ENCODE measurements around the gene ARMC6. TPM values are rescaled to one million over a fixed set of nuclear protein-coding genes. Genes with fewer than 3 reads are reported as not detected.

ARMC6 gene
- total and polyA plus RNA-seq, 2 of the 13 experiments (the other 11 are each of a cell fraction or from before 2014, with no cell fraction given): 16.2 to 36.8 TPM

DNA sequence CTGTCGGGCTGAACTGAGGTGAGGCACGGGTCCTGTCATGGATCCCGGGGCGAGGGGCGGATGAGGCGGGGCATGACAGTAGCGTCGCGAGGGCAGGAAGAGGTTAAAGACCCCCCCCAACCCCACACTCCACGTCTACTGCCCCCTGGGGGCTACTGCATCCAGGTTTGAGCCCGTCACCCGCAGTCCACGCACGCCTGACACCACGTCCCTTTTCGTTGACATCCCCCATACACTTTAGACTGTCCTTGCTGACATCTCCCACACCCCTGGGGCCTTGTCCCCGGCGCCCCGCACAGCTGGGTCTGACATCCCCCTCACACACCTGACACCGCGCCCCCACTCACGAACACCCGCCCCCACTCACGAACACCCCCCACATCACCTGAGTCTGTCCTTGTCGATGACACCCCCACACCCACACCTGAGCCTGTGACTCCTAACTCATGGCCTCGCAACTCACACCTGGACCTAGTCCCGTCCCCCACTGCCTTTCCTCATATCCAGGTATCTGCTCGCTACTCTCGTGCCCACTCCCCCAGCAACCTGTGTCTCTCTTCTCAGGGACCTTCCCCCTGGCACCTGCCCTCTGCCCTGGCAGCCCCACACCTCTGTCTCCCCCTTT, 30.8 kb downstream of the ARMC6 start (continued):
- TF ChIP-seq, protein P1, sequence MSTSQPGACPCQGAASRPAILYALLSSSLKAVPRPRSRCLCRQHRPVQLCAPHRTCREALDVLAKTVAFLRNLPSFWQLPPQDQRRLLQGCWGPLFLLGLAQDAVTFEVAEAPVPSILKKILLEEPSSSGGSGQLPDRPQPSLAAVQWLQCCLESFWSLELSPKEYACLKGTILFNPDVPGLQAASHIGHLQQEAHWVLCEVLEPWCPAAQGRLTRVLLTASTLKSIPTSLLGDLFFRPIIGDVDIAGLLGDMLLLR (CRISPR knock-in tag; IDR thresholded peaks at IDR 0.05): peak; percentile 63; the same call in 1 of the 2 replicates
- TF ChIP-seq RBFOX2 (IDR thresholded peaks at IDR 0.05; ENCODE audit: low read depth, low read length): no peak
- TF ChIP-seq KAT2B (IDR thresholded peaks at IDR 0.05; ENCODE audit: borderline replicate concordance, low read depth, low read length): no peak
- TF ChIP-seq, protein P2, sequence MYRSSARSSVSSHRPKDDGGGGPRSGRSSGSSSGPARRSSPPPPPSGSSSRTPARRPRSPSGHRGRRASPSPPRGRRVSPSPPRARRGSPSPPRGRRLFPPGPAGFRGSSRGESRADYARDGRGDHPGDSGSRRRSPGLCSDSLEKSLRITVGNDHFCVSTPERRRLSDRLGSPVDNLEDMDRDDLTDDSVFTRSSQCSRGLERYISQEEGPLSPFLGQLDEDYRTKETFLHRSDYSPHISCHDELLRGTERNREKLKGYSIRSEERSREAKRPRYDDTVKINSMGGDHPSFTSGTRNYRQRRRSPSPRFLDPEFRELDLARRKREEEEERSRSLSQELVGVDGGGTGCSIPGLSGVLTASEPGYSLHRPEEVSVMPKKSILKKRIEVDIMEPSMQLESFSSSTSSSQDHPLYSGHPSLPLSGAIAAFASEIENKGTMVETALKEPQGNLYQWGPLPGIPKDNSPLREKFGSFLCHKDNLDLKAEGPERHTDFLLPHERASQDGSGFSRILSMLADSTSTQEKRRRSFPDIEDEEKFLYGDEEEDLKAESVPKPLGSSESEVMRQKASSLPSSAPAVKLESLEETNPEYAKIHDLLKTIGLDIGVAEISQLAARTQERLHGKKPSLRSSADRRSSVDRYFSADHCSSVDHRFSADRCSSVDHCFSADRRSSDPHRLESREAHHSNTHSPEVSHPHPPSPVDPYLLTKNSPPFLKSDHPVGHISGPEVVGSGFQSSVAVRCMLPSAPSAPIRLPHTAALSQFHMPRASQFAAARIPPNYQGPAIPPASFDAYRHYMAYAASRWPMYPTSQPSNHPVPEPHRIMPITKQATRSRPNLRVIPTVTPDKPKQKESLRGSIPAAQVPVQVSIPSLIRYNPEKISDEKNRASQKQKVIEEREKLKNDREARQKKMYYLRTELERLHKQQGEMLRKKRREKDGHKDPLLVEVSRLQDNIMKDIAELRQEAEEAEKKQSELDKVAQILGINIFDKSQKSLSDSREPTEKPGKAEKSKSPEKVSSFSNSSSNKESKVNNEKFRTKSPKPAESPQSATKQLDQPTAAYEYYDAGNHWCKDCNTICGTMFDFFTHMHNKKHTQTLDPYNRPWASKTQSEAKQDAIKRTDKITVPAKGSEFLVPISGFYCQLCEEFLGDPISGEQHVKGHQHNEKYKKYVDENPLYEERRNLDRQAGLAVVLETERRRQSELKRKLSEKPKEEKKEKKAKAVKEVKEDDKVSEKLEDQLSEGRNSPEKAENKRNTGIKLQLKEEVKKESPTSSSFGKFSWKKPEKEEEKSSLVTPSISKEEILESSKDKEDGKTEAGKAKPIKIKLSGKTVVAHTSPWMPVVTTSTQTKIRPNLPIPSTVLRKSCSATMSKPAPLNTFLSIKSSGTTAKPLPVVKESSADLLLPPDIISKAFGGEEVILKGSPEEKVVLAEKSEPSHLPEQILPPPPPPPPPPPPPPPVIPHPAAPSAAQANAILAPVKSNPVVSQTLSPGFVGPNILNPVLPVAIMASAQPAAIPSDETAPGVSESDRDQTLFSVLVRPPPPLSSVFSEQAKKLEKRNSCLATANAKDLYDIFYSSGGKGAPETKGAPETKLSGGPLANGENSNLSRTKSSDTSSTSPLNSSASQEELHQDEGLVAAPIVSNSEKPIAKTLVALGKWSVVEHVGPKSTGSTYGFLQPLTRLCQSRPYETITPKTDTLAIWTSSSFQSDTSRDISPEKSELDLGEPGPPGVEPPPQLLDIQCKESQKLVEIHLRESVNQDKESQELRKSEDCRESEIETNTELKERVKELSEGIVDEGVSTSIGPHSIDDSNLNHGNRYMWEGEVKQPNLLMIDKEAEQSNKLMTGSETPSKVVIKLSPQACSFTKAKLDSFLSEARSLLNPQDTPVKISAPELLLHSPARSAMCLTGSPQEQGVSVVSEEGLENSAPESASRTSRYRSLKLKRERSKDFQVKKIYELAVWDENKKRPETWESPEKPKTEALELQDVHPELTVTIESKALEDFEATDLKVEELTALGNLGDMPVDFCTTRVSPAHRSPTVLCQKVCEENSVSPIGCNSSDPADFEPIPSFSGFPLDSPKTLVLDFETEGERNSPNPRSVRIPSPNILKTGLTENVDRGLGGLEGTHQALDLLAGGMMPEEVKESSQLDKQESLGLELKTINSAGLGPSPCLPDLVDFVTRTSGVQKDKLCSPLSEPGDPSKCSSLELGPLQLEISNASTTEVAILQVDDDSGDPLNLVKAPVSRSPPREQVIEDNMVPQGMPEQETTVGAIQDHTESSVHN (CRISPR knock-in tag; IDR thresholded peaks at IDR 0.05): no peak
- TF ChIP-seq, protein P3, sequence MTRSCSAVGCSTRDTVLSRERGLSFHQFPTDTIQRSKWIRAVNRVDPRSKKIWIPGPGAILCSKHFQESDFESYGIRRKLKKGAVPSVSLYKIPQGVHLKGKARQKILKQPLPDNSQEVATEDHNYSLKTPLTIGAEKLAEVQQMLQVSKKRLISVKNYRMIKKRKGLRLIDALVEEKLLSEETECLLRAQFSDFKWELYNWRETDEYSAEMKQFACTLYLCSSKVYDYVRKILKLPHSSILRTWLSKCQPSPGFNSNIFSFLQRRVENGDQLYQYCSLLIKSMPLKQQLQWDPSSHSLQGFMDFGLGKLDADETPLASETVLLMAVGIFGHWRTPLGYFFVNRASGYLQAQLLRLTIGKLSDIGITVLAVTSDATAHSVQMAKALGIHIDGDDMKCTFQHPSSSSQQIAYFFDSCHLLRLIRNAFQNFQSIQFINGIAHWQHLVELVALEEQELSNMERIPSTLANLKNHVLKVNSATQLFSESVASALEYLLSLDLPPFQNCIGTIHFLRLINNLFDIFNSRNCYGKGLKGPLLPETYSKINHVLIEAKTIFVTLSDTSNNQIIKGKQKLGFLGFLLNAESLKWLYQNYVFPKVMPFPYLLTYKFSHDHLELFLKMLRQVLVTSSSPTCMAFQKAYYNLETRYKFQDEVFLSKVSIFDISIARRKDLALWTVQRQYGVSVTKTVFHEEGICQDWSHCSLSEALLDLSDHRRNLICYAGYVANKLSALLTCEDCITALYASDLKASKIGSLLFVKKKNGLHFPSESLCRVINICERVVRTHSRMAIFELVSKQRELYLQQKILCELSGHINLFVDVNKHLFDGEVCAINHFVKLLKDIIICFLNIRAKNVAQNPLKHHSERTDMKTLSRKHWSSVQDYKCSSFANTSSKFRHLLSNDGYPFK (CRISPR knock-in tag; IDR thresholded peaks at IDR 0.05; ENCODE audit: borderline replicate concordance): no peak
- no peak for TF ChIP-seq AKAP8 (CRISPR knock-in tag; IDR thresholded peaks at IDR 0.05)
- TF ChIP-seq ZNF644 (CRISPR knock-in tag; IDR thresholded peaks at IDR 0.05; ENCODE audit: low read depth): no peak
- TF ChIP-seq MYC (CRISPR knock-in tag; IDR thresholded peaks at IDR 0.05; ENCODE audit: borderline replicate concordance): peak; percentile 56; the same call in 1 of the 2 replicates
- TF ChIP-seq RBM39 (IDR thresholded peaks at IDR 0.05; ENCODE audit: low read depth, low read length, poor library complexity, severe bottlenecking): no peak
- TF ChIP-seq, protein P4, sequence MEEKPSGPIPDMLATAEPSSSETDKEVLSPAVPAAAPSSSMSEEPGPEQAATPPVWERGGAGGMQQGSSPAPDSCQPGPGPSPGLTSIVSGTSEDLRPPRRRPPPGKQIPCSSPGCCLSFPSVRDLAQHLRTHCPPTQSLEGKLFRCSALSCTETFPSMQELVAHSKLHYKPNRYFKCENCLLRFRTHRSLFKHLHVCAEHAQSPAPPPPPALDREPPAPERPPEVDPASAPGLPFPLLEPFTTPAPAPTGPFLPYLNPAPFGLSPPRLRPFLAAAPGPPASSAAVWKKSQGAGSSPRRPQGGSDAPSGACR (CRISPR knock-in tag; IDR thresholded peaks at IDR 0.05): no peak
- TF ChIP-seq, protein P5, sequence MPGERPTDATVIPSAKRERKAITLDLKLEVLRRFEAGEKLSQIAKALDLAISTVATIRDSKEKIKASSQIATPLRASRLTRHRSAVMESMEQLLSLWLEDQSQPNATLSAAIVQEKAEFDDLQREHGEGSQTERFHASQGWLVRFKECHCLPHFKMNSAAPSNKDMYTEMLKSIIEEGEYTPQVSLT (CRISPR knock-in tag; IDR thresholded peaks at IDR 0.05; ENCODE audit: borderline replicate concordance, low read depth): no peak
- no peak for TF ChIP-seq ZNF12 (CRISPR knock-in tag; IDR thresholded peaks at IDR 0.05)
- no peak for TF ChIP-seq ZNF274 (CRISPR knock-in tag; IDR thresholded peaks at IDR 0.05)
- TF ChIP-seq ZBTB21 (CRISPR knock-in tag; IDR thresholded peaks at IDR 0.05): no peak
- no peak for TF ChIP-seq SALL2 (CRISPR knock-in tag; IDR thresholded peaks at IDR 0.05)
- TF ChIP-seq ZBTB7B (CRISPR knock-in tag; IDR thresholded peaks at IDR 0.05): no peak
- no peak for TF ChIP-seq CEBPB (IDR thresholded peaks at IDR 0.05; ENCODE audit: borderline replicate concordance, low read depth, low read length)

All from HepG2 (cell line).